GM18868 (cell line): ENCODE data around the gene PLEKHG4.

Experiments used
- ATAC-seq: cut with Tn5 transposase; IDR thresholded peaks from one replicate; pipeline ENCODE4 v1.9.1; 2021; ENCODE audit warnings: mild to moderate bottlenecking, moderate library complexity; ENCODE audit not compliant: unreplicated experiment

PLEKHG4 gene

GRCh38 chr16:67327743-67328142 lies 48.4 kb downstream of the PLEKHG4 start:
- ATAC-seq = no peak

GRCh38 chr16:67329901-67330300 lies 50.6 kb downstream of the PLEKHG4 start:
- no peak for ATAC-seq

GRCh38 chr16:67333315-67333714 lies 54.0 kb downstream of the PLEKHG4 start:
- no peak for ATAC-seq

- no peak for ATAC-seq
Observed at GRCh38 chr16:67336116-67336515, 56.8 kb downstream of the PLEKHG4 start.

GRCh38 chr16:67336648-67337047 lies 57.3 kb downstream of the PLEKHG4 start:
- ATAC-seq = no peak
